ENCODE data around the gene GALNT13.

- TF ChIP-seq, protein P1, sequence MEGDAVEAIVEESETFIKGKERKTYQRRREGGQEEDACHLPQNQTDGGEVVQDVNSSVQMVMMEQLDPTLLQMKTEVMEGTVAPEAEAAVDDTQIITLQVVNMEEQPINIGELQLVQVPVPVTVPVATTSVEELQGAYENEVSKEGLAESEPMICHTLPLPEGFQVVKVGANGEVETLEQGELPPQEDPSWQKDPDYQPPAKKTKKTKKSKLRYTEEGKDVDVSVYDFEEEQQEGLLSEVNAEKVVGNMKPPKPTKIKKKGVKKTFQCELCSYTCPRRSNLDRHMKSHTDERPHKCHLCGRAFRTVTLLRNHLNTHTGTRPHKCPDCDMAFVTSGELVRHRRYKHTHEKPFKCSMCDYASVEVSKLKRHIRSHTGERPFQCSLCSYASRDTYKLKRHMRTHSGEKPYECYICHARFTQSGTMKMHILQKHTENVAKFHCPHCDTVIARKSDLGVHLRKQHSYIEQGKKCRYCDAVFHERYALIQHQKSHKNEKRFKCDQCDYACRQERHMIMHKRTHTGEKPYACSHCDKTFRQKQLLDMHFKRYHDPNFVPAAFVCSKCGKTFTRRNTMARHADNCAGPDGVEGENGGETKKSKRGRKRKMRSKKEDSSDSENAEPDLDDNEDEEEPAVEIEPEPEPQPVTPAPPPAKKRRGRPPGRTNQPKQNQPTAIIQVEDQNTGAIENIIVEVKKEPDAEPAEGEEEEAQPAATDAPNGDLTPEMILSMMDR (IDR thresholded peaks at IDR 0.05), result no peak
- TF ChIP-seq POLR2AphosphoS5 (IDR thresholded peaks at IDR 0.05), result no peak
These were observed 177.2 kb downstream of the GALNT13 start for GRCh38 chr2:154048905-154049304.

Data from breast epithelium (tissue), 3 donors.